ENCODE data around the gene MPV17. TPM values are rescaled to one million over a fixed set of nuclear protein-coding genes. Genes with fewer than 3 reads are reported as not detected.
"Not testable (repeated sequence)": the region's sequence is repeated elsewhere in the genome, so short reads cannot be mapped to it uniquely, and the experiment has no call there.

Gene MPV17
- total and polyA plus RNA-seq, 4 donors, result 46.6 to 132 (median 116) TPM

GRCh38 chr2:27285481-27285880, 37.4 kb downstream of the MPV17 start:
- WGBS (ENCODE audit: insufficient coverage), result 75% methylated on average over 1 of the region's 6 CpGs
- Histone ChIP-seq H3K9me3 (ENCODE audit: control insufficient read depth, insufficient read depth, low read length) (no peaks in the 10 kb centered on the region), H3K27me3 (ENCODE audit: control insufficient read depth, insufficient read depth, low read length) (peaks cover 15% of the 10 kb centered on the region), H3K27ac (ENCODE audit: low read depth, low read length) (no peak overlapping the region), H3K36me3 (ENCODE audit: control insufficient read depth, insufficient read depth, low read length) (no peaks in the 10 kb centered on the region), H3K4me3 (ENCODE audit: low read depth, low read length) (no peak overlapping the region), H3K4me1 (ENCODE audit: control insufficient read depth, insufficient read depth, low read length) (peaks cover 8% of the 10 kb centered on the region)
- DNase-seq (ENCODE audit: low read depth in 4 of 6, low spot score in 6 of 6), result no peak

- H3K27ac ChIP-seq (ENCODE audit: low read depth, low read length), result no peak overlapping the region
- no peaks in the 10 kb centered on the region for H3K9me3 ChIP-seq (ENCODE audit: control insufficient read depth, insufficient read depth, low read length)
- H3K36me3 ChIP-seq (ENCODE audit: control insufficient read depth, insufficient read depth, low read length), result no peaks in the 10 kb centered on the region
- DNase-seq (ENCODE audit: low read depth in 4 of 6, low spot score in 6 of 6), result no peak
- no CpG with 5 or more reads among the region's 1 CpG for WGBS (ENCODE audit: insufficient coverage)
- no peak overlapping the region for H3K4me3 ChIP-seq (ENCODE audit: low read depth, low read length)
- H3K4me1 ChIP-seq (ENCODE audit: control insufficient read depth, insufficient read depth, low read length), result peaks cover 8% of the 10 kb centered on the region
- peaks cover 15% of the 10 kb centered on the region for H3K27me3 ChIP-seq (ENCODE audit: control insufficient read depth, insufficient read depth, low read length)
These were observed 37.9 kb downstream of the MPV17 start for GRCh38 chr2:27284996-27285395.

GRCh38 chr2:27282892-27283291, 40.0 kb downstream of the MPV17 start:
- no peak for DNase-seq (ENCODE audit: low read depth in 4 of 6, low spot score in 6 of 6)
- WGBS (ENCODE audit: insufficient coverage), result 23% methylated on average over 2 of the region's 5 CpGs
- no peak overlapping the region for H3K4me3 ChIP-seq (ENCODE audit: low read depth, low read length)
- H3K27ac ChIP-seq (ENCODE audit: low read depth, low read length), result no peak overlapping the region
- H3K27me3 ChIP-seq (ENCODE audit: control insufficient read depth, insufficient read depth, low read length), result peaks cover 16% of the 10 kb centered on the region
- H3K36me3 ChIP-seq (ENCODE audit: control insufficient read depth, insufficient read depth, low read length), result no peaks in the 10 kb centered on the region
- peaks cover 8% of the 10 kb centered on the region for H3K4me1 ChIP-seq (ENCODE audit: control insufficient read depth, insufficient read depth, low read length)
- H3K9me3 ChIP-seq (ENCODE audit: control insufficient read depth, insufficient read depth, low read length), result no peaks in the 10 kb centered on the region

GRCh38 chr2:27281855-27282559, 40.9 kb downstream of the MPV17 start, which contains the start of gene TRIM54:
TRIM54 (plus strand) TSS chr2:27282429; CDS start chr2:27282732, 303 bp downstream.
- 55% methylated on average over 4 of the region's 5 CpGs for WGBS (ENCODE audit: insufficient coverage)
- Histone ChIP-seq H3K36me3 (ENCODE audit: control insufficient read depth, insufficient read depth, low read length) (no peaks in the 10 kb centered on the region), H3K27me3 (ENCODE audit: control insufficient read depth, insufficient read depth, low read length) (peaks cover 16% of the 10 kb centered on the region), H3K27ac (ENCODE audit: low read depth, low read length) (no peak within 1 kb of the TSS), H3K4me3 (ENCODE audit: low read depth, low read length) (no peak within 1 kb of the TSS), H3K4me1 (ENCODE audit: control insufficient read depth, insufficient read depth, low read length) (peaks cover 8% of the 10 kb centered on the region), H3K9me3 (ENCODE audit: control insufficient read depth, insufficient read depth, low read length) (no peaks in the 10 kb centered on the region)
- DNase-seq (ENCODE audit: low read depth in 4 of 6, low spot score in 6 of 6), result no peak

- Histone ChIP-seq H3K4me1 (ENCODE audit: control insufficient read depth, insufficient read depth, low read length) (peaks cover 8% of the 10 kb centered on the region), H3K27ac (ENCODE audit: low read depth, low read length) (no peak overlapping the region), H3K27me3 (ENCODE audit: control insufficient read depth, insufficient read depth, low read length) (peaks cover 16% of the 10 kb centered on the region), H3K4me3 (ENCODE audit: low read depth, low read length) (no peak overlapping the region), H3K9me3 (ENCODE audit: control insufficient read depth, insufficient read depth, low read length) (no peaks in the 10 kb centered on the region), H3K36me3 (ENCODE audit: control insufficient read depth, insufficient read depth, low read length) (no peaks in the 10 kb centered on the region)
- no peak for DNase-seq (ENCODE audit: low read depth in 4 of 6, low spot score in 6 of 6)
- WGBS (ENCODE audit: insufficient coverage), result 74% methylated on average over 3 of the region's 3 CpGs
These were observed 41.5 kb downstream of the MPV17 start for GRCh38 chr2:27281442-27281841.

- Histone ChIP-seq H3K27ac (ENCODE audit: low read depth, low read length) (no peak overlapping the region), H3K36me3 (ENCODE audit: control insufficient read depth, insufficient read depth, low read length) (no peaks in the 10 kb centered on the region), H3K4me1 (ENCODE audit: control insufficient read depth, insufficient read depth, low read length) (peaks cover 8% of the 10 kb centered on the region), H3K27me3 (ENCODE audit: control insufficient read depth, insufficient read depth, low read length) (peaks cover 16% of the 10 kb centered on the region), H3K9me3 (ENCODE audit: control insufficient read depth, insufficient read depth, low read length) (no peaks in the 10 kb centered on the region), H3K4me3 (ENCODE audit: low read depth, low read length) (no peak overlapping the region)
- WGBS (ENCODE audit: insufficient coverage), result 40% methylated on average over 1 of the region's 3 CpGs
- DNase-seq (ENCODE audit: low read depth in 4 of 6, low spot score in 6 of 6), result no peak
These were observed 42.1 kb downstream of the MPV17 start for GRCh38 chr2:27280826-27281225.

- DNase-seq (ENCODE audit: low read depth in 4 of 6, low spot score in 6 of 6), result no peak
- H3K4me1 ChIP-seq (ENCODE audit: control insufficient read depth, insufficient read depth, low read length), result peaks cover 8% of the 10 kb centered on the region
- H3K36me3 ChIP-seq (ENCODE audit: control insufficient read depth, insufficient read depth, low read length), result no peaks in the 10 kb centered on the region
- no peak overlapping the region for H3K27ac ChIP-seq (ENCODE audit: low read depth, low read length)
- WGBS (ENCODE audit: insufficient coverage), result no CpG with 5 or more reads among the region's 1 CpG
- no peak overlapping the region for H3K4me3 ChIP-seq (ENCODE audit: low read depth, low read length)
- H3K9me3 ChIP-seq (ENCODE audit: control insufficient read depth, insufficient read depth, low read length), result no peaks in the 10 kb centered on the region
- peaks cover 13% of the 10 kb centered on the region for H3K27me3 ChIP-seq (ENCODE audit: control insufficient read depth, insufficient read depth, low read length)
These were observed 44.9 kb downstream of the MPV17 start for GRCh38 chr2:27278010-27278409.

GRCh38 chr2:27275211-27276150, 47.4 kb downstream of the MPV17 start, which contains the start of gene DNAJC5G:
DNAJC5G (plus strand) TSS chr2:27275433; CDS start chr2:27276729, 1,296 bp downstream.
- H3K27me3 ChIP-seq (ENCODE audit: control insufficient read depth, insufficient read depth, low read length), result peaks cover 4% of the 10 kb centered on the region
- no peak within 1 kb of the TSS for H3K4me3 ChIP-seq (ENCODE audit: low read depth, low read length)
- H3K4me1 ChIP-seq (ENCODE audit: control insufficient read depth, insufficient read depth, low read length), result no peaks in the 10 kb centered on the region
- H3K27ac ChIP-seq (ENCODE audit: low read depth, low read length), result no peak within 1 kb of the TSS
- WGBS (ENCODE audit: insufficient coverage), result 84% methylated on average over 36 of the region's 39 CpGs
- H3K9me3 ChIP-seq (ENCODE audit: control insufficient read depth, insufficient read depth, low read length), result no peaks in the 10 kb centered on the region
- no peak for DNase-seq (ENCODE audit: low read depth in 4 of 6, low spot score in 6 of 6)
- no peaks in the 10 kb centered on the region for H3K36me3 ChIP-seq (ENCODE audit: control insufficient read depth, insufficient read depth, low read length)

- H3K4me1 ChIP-seq (ENCODE audit: control insufficient read depth, insufficient read depth, low read length); H3K9me3 ChIP-seq (ENCODE audit: control insufficient read depth, insufficient read depth, low read length); H3K36me3 ChIP-seq (ENCODE audit: control insufficient read depth, insufficient read depth, low read length); H3K27ac ChIP-seq (ENCODE audit: low read depth, low read length); H3K27me3 ChIP-seq (ENCODE audit: control insufficient read depth, insufficient read depth, low read length); DNase-seq (ENCODE audit: low read depth in 4 of 6, low spot score in 6 of 6); H3K4me3 ChIP-seq (ENCODE audit: low read depth, low read length): not testable (repeated sequence)
- 69% methylated on average over 5 of the region's 15 CpGs for WGBS (ENCODE audit: insufficient coverage)
These were observed 50.1 kb downstream of the MPV17 start for GRCh38 chr2:27272537-27273522.
